ENCODE results near the gene DCDC2. TPM values are rescaled to one million over a fixed set of nuclear protein-coding genes. Genes with fewer than 3 reads are reported as not detected.

The DCDC2 gene
- total and polyA plus RNA-seq, 2 donors (not counting 1 experiment from before 2014, with no cell fraction given) = not detected

DNA sequence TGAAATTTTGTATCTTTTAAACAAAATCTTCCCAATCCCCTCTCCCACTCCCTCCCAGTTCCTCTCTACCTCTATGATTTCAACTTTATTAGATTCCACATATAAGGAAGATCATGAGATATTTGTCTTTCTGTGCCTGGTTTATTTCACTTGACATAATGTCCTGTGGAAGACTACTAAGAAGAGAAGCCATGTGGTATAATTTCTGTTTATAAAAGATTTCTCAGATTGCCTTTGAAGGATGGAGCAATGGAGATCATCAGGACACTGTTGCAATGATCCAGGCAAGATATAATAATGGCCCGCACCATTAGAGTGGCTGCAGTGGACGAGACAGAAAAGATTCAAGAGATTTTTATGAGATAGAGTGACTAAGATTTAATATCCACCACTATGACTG lies 218.8 kb downstream of the DCDC2 start:
- WGBS (ENCODE audit: insufficient coverage) = no CpG with 5 or more reads among the region's 2 CpGs
- no peaks in the 10 kb centered on the region for H3K27me3 ChIP-seq (replicated peaks in 1 of 4; ENCODE audit: control extremely low read depth in 1 of 4, control insufficient read depth in 3 of 4, insufficient read depth in 4 of 4, low read length in 3 of 4)
- DNase-seq = no peak
- Mint-ChIP-seq H3K9me3 (ENCODE audit: insufficient read depth) (no peaks in the 10 kb centered on the region), H3K27me3 (no peaks in the 10 kb centered on the region), H3K27ac (no peak overlapping the region), H3K4me3 (no peak overlapping the region), H3K4me1 (no peaks in the 10 kb centered on the region)
- no peaks in the 10 kb centered on the region for H3K4me1 ChIP-seq (ENCODE audit: control insufficient read depth in 2 of 2, insufficient read depth in 2 of 2, low read length in 2 of 2)
- no peaks in the 10 kb centered on the region for H3K36me3 ChIP-seq (replicated peaks in 1 of 2; ENCODE audit: control extremely low read depth in 1 of 2, control insufficient read depth in 1 of 2, extremely low read depth in 1 of 2, insufficient read depth in 2 of 2, low read length in 1 of 2)
- no peak overlapping the region for H3K4me3 ChIP-seq (ENCODE audit: control extremely low read depth in 1 of 5, extremely low read depth in 1 of 5, insufficient read depth in 1 of 5, low read depth in 2 of 5, low read length in 4 of 5)
- H3K79me2 ChIP-seq (ENCODE audit: control insufficient read depth, insufficient read depth, low read length) = no peaks in the 10 kb centered on the region
- H3K9me3 ChIP-seq (ENCODE audit: control extremely low read depth in 1 of 3, control insufficient read depth in 2 of 3, insufficient read depth in 1 of 3, low read length in 2 of 3) = peaks cover 0 to 5% (median 0%) of the 10 kb centered on the region in 3 donors
- no peak overlapping the region for H3K9ac ChIP-seq (ENCODE audit: low read length)
- ChIA-PET CTCF (no interaction called here), POLR2A (no interaction called here)
- intact Hi-C loops (cut with micrococcal nuclease) = no loop called here
- H4K20me1 ChIP-seq (ENCODE audit: control insufficient read depth, insufficient read depth, low read length, poor library complexity, severe bottlenecking) = no peaks in the 10 kb centered on the region
- TF ChIP-seq, protein P1, sequence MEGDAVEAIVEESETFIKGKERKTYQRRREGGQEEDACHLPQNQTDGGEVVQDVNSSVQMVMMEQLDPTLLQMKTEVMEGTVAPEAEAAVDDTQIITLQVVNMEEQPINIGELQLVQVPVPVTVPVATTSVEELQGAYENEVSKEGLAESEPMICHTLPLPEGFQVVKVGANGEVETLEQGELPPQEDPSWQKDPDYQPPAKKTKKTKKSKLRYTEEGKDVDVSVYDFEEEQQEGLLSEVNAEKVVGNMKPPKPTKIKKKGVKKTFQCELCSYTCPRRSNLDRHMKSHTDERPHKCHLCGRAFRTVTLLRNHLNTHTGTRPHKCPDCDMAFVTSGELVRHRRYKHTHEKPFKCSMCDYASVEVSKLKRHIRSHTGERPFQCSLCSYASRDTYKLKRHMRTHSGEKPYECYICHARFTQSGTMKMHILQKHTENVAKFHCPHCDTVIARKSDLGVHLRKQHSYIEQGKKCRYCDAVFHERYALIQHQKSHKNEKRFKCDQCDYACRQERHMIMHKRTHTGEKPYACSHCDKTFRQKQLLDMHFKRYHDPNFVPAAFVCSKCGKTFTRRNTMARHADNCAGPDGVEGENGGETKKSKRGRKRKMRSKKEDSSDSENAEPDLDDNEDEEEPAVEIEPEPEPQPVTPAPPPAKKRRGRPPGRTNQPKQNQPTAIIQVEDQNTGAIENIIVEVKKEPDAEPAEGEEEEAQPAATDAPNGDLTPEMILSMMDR (IDR thresholded peaks at IDR 0.05) = no peak
- no peak for TF ChIP-seq EZH2 (IDR thresholded peaks at IDR 0.05; ENCODE audit: borderline replicate concordance, insufficient read depth, low read depth, low read length, poor library complexity, severe bottlenecking)
- H3K4me2 ChIP-seq (replicated peaks; ENCODE audit: low read depth, low read length, poor library complexity, severe bottlenecking) = no peak overlapping the region
- H2AFZ ChIP-seq (ENCODE audit: insufficient read depth, low read depth, low read length, poor library complexity, severe bottlenecking) = no peak overlapping the region
- no peak for ATAC-seq (ENCODE audit: low read depth)
- no peak overlapping the region for H3K27ac ChIP-seq (ENCODE audit: low read length in 2 of 2)

- H3K9me3 ChIP-seq (ENCODE audit: control extremely low read depth in 1 of 3, control insufficient read depth in 2 of 3, insufficient read depth in 1 of 3, low read length in 2 of 3) = peaks cover 0 to under 1% (median 0%) of the 10 kb centered on the region in 3 donors
- H3K27me3 ChIP-seq (replicated peaks in 1 of 4; ENCODE audit: control extremely low read depth in 1 of 4, control insufficient read depth in 3 of 4, insufficient read depth in 4 of 4, low read length in 3 of 4) = no peaks in the 10 kb centered on the region
- H3K4me1 ChIP-seq (ENCODE audit: control insufficient read depth in 2 of 2, insufficient read depth in 2 of 2, low read length in 2 of 2) = no peaks in the 10 kb centered on the region
- Mint-ChIP-seq H3K27me3 (peaks cover 3% of the 10 kb centered on the region), H3K27ac (no peak overlapping the region), H3K4me1 (no peaks in the 10 kb centered on the region), H3K9me3 (ENCODE audit: insufficient read depth) (peaks cover 1% of the 10 kb centered on the region), H3K4me3 (no peak overlapping the region)
- ATAC-seq (ENCODE audit: low read depth) (no peak), DNase-seq (no peak)
- intact Hi-C loops (cut with micrococcal nuclease) = no loop called here
- no CpG with 5 or more reads among the region's 2 CpGs for WGBS (ENCODE audit: insufficient coverage)
- no peak overlapping the region for H3K9ac ChIP-seq (ENCODE audit: low read length)
- H2AFZ ChIP-seq (ENCODE audit: insufficient read depth, low read depth, low read length, poor library complexity, severe bottlenecking) = no peak overlapping the region
- H3K4me2 ChIP-seq (replicated peaks; ENCODE audit: low read depth, low read length, poor library complexity, severe bottlenecking) = no peak overlapping the region
- H3K79me2 ChIP-seq (ENCODE audit: control insufficient read depth, insufficient read depth, low read length) = no peaks in the 10 kb centered on the region
- POLR2A ChIA-PET = no interaction called here
- CTCF ChIA-PET = no interaction called here
- no peak overlapping the region for H3K27ac ChIP-seq (ENCODE audit: low read length in 2 of 2)
- H3K36me3 ChIP-seq (replicated peaks in 1 of 2; ENCODE audit: control extremely low read depth in 1 of 2, control insufficient read depth in 1 of 2, extremely low read depth in 1 of 2, insufficient read depth in 2 of 2, low read length in 1 of 2) = no peaks in the 10 kb centered on the region
- no peak overlapping the region for H3K4me3 ChIP-seq (ENCODE audit: control extremely low read depth in 1 of 5, extremely low read depth in 1 of 5, insufficient read depth in 1 of 5, low read depth in 2 of 5, low read length in 4 of 5)
- no peaks in the 10 kb centered on the region for H4K20me1 ChIP-seq (ENCODE audit: control insufficient read depth, insufficient read depth, low read length, poor library complexity, severe bottlenecking)
- TF ChIP-seq, protein P1 (IDR thresholded peaks at IDR 0.05) = no peak
- TF ChIP-seq EZH2 (IDR thresholded peaks at IDR 0.05; ENCODE audit: borderline replicate concordance, insufficient read depth, low read depth, low read length, poor library complexity, severe bottlenecking) = no peak
Observed at GRCh38 chr6:24131751-24132150, 226.1 kb downstream of the DCDC2 start.
